C4-2B (cell line): ENCODE data around the gene MIER3.

ENCODE experiments used
- H3K27ac ChIP-seq: fragments of 450-650 bp; 2 replicates; pipeline ENCODE4 v1.5.1; 2017
- ZFX ChIP-seq: fragments of 450-650 bp; IDR thresholded peaks from 2 replicates; pipeline ENCODE4 v1.6.1; 2017
- TF ChIP-seq, protein P1 (sequence below): fragments of 450-650 bp; conservative IDR thresholded peaks from 2 replicates; pipeline ENCODE4 v1.5.1; 2017; ENCODE audit warnings: mild to moderate bottlenecking

MIER3 gene, protein sequence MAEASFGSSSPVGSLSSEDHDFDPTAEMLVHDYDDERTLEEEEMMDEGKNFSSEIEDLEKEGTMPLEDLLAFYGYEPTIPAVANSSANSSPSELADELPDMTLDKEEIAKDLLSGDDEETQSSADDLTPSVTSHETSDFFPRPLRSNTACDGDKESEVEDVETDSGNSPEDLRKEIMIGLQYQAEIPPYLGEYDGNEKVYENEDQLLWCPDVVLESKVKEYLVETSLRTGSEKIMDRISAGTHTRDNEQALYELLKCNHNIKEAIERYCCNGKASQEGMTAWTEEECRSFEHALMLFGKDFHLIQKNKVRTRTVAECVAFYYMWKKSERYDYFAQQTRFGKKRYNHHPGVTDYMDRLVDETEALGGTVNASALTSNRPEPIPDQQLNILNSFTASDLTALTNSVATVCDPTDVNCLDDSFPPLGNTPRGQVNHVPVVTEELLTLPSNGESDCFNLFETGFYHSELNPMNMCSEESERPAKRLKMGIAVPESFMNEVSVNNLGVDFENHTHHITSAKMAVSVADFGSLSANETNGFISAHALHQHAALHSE

DNA sequence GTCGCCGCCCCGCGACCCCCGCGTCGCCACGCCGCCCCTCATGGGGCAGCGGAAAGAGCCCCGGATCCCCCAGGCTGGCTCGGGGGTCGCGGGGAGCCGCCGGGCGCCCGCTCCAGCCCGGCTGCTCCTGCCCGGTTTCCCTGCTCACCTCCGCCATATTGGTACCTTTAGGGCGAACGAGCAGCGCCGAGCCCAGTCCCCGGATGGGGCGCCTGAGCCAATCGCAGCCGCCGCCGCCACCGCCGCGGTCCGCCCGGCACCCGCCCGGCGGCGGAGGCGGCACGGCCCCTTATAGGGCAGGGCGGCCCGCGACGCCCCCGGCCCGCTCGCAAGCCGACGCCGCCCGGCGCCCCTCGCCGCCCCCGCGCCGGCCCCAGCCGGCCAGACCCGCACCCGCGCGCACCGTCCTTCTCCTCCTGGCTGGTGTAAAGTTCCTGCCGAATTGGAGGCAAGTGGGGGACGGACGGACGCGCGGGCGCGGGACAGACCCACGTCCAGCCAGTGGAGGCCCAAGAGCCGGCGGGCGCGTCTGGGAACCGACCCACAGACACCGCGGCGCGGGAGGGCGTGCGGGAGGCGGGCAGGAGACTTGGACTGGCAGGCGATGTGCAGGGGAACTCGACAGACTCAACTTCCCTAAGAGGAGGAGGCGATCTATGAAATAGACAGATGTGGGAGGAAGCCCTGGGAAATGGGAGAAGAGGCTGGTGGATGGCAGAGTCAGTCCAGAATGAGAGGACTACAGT, at the start of gene MIER3:
TSS of gene MIER3 (minus strand) at position 178 of the 746 bp plus-strand sequence. CDS start at position 157, 21 bp downstream.
- TF ChIP-seq, protein P1, sequence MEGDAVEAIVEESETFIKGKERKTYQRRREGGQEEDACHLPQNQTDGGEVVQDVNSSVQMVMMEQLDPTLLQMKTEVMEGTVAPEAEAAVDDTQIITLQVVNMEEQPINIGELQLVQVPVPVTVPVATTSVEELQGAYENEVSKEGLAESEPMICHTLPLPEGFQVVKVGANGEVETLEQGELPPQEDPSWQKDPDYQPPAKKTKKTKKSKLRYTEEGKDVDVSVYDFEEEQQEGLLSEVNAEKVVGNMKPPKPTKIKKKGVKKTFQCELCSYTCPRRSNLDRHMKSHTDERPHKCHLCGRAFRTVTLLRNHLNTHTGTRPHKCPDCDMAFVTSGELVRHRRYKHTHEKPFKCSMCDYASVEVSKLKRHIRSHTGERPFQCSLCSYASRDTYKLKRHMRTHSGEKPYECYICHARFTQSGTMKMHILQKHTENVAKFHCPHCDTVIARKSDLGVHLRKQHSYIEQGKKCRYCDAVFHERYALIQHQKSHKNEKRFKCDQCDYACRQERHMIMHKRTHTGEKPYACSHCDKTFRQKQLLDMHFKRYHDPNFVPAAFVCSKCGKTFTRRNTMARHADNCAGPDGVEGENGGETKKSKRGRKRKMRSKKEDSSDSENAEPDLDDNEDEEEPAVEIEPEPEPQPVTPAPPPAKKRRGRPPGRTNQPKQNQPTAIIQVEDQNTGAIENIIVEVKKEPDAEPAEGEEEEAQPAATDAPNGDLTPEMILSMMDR, result no peak
- peak; percentile 71 for TF ChIP-seq ZFX
- peak within 1 kb of the TSS; percentile 83 for H3K27ac ChIP-seq

DNA sequence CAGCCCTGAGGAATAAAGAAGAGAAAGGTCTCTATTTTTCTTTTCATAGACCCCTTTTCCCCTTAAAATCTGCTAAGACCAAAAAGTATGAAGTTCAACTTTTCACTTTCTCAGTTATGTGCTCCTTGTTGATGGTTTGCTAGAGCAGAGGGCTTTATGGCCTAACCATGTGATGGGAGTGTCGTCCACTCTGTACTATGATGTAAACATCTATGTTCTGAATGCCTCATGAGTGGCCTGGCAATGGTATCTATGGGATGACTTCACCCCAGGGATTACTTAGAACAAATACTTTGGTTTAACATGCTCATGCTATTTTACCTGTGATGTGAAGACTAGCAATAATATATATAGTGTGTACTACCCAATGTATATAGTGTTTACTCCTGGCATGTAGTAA, 43.7 kb upstream of the MIER3 start:
- H3K27ac ChIP-seq, result no peak overlapping the region
- TF ChIP-seq, protein P1, result no peak
- no peak for TF ChIP-seq ZFX

DNA sequence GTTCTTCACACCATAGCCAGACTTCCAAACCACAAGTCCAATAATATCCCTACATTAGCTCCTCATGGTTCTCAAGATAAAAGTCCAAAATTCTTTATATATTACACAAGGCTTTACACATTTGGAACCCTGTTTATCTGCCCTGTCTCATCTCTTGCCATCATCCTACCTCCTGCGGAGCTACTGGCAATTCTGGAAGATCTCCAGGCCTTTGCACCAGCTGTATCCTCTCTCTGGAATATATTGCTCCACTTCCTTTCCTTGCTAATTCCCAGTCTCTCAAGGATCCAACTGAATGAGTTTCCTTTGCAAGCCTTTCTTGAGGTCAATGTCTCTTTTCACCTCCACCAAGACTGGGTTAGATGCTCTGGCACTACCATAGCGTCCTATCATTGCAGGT, 41.3 kb upstream of the MIER3 start:
- H3K27ac ChIP-seq, result no peak overlapping the region
- TF ChIP-seq, protein P1, result no peak
- TF ChIP-seq ZFX, result no peak

DNA sequence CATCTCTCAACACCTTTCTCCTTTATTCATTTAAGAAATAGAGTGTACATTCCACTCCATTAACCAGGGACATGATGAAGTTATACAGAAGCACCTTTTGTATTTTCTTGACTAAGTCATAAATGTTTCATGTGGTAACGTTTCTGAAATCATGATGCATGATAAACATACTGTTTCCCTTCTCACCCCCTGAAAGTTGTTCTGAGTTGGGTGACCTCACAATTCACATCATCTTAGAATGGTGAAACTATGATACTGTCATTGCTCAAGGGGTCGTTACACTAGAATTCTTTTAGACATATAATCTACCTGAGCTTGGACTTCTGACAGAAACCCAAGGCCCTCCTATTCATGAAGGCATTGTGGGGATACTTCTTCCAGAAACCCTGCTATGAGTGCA, 37.8 kb upstream of the MIER3 start:
- no peak for TF ChIP-seq ZFX
- TF ChIP-seq, protein P1, result no peak
- H3K27ac ChIP-seq, result no peak overlapping the region

DNA sequence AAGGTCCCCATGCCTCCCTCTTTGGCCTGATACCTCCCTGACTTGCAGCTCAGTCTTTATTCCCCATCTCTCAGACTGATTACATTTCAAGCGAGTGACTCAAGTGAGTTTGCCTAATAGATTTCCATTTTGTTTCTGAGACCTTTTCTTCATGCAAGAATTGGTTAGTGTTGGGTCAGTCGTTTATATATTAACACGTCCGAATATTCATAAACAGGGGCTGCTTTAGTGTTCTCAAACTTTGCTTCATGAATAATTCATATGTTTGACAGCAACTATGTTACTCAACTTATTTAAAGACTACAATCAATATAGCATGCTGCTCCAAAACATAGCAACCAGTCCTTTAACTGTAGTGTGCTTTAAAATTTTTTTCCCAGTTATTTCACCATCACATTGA, 36.6 kb upstream of the MIER3 start:
- TF ChIP-seq, protein P1, result no peak
- no peak for TF ChIP-seq ZFX

DNA sequence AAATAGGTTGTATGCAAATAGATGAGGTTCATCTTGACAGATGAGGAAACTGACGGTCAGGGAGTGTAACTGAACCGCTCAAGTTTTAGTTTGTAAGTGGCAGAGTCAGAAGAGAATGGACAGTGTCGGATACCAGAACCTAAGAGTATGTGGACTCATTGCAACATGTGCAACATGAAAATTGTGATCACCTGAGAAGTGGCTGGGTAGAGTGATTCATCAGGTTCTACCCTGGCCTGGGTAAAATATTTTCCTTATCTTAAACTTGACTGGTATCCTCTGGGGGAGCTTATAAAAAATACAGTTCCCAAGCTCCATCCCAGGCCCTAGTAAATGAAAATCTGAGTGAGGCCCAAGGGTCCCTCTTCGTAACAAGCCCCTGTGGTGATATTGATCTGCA, 35.2 kb upstream of the MIER3 start:
- no peak overlapping the region for H3K27ac ChIP-seq
- no peak for TF ChIP-seq ZFX
- TF ChIP-seq, protein P1, result no peak

More for the DNA sequence above, 36.6 kb upstream of the MIER3 start:
- no peak overlapping the region for H3K27ac ChIP-seq

DNA sequence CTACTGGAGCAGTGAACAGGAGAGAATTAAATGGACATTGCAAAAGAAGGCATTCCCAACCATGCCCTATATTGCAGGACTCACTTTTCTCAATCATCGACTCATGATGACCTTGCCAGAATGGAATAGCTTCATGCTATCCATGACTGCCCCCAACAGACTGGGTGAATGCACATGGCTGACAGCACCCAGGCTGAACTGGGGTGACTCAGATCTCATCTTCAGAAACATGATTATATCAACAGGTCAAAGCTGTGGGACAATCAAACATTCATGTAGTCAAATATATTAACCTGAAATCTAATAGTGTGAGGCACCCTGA, 34.7 kb upstream of the MIER3 start:
- no peak overlapping the region for H3K27ac ChIP-seq
- TF ChIP-seq, protein P1, result no peak
- no peak for TF ChIP-seq ZFX
